Kidney (tissue), 14 donors: ENCODE results near the gene FHAD1. TPM values are rescaled to one million over a fixed set of nuclear protein-coding genes. Genes with fewer than 3 reads are reported as not detected.

ENCODE experiments used
- DNase-seq, 5 donors: peaks; one replicate each; pipeline ENCODE4 v3.0.0-alpha.2; 2013 to 2020
- FAIRE-seq: peaks from 2 replicates; lab custom pipeline; 2012; peaks lifted over from hg19 to GRCh38; lab: Jason Lieb, UNC
- H3K27ac ChIP-seq, 2 donors: one replicate each; pipeline ENCODE4 v1.7.0; 2013; ENCODE audit warnings: low read depth in 2 of 2, low read length in 2 of 2, inconsistent platforms in 1 of 2
- H3K27me3 ChIP-seq: one replicate; pipeline ENCODE4 v1.7.1; 2013; ENCODE audit warnings: low read length, inconsistent platforms; ENCODE audit not compliant: control insufficient read depth, insufficient read depth
- H3K36me3 ChIP-seq, 3 donors: one replicate each; pipeline versions ENCODE4 v1.7.0 to v1.7.1; 2013; ENCODE audit warnings: low read length in 3 of 3, control low read depth in 1 of 3, inconsistent platforms in 1 of 3; ENCODE audit not compliant: insufficient read depth in 3 of 3, control insufficient read depth in 2 of 3
- H3K4me1 ChIP-seq, 3 donors: one replicate each; pipeline versions ENCODE4 v1.7.0 to v1.7.1; 2013; ENCODE audit warnings: low read length in 3 of 3, inconsistent platforms in 1 of 3, low read depth in 1 of 3; ENCODE audit not compliant: control insufficient read depth in 2 of 3, insufficient read depth in 2 of 3
- H3K4me3 ChIP-seq, 3 donors: one replicate each; pipeline versions ENCODE4 v1.7.0 to v1.8.1; 2013; ENCODE audit warnings: low read length in 3 of 3, control low read depth in 1 of 3, inconsistent platforms in 1 of 3
- H3K9ac ChIP-seq, 3 donors: one replicate each; pipeline versions ENCODE4 v1.7.0 to v1.7.1; 2013; ENCODE audit warnings: low read length in 3 of 3, control low read depth in 1 of 3, inconsistent platforms in 1 of 3
- H3K9me3 ChIP-seq, 3 donors: one replicate each; pipeline versions ENCODE4 v1.7.0 to v1.7.1; 2013; ENCODE audit warnings: low read length in 3 of 3, control low read depth in 1 of 3, inconsistent platforms in 1 of 3; ENCODE audit not compliant: control insufficient read depth in 2 of 3, insufficient read depth in 1 of 3
- intact Hi-C: fragments of 100-400 bp; cut with DNase I; formaldehyde crosslinking; loops from one replicate; pipeline ENCODE4 v1.11.1; 2022
- polyA plus RNA-seq: library from polyadenylated mRNA; stranded (reverse); fragments of 350-450 nt; fragmentation: Illumina TruSeq; extraction: RNeasy Lipid Tissue Mini Kit (QIAGEN cat#74804); gene quantifications from one replicate; pipeline ENCODE4 v1.2.3, GENCODE V29; 2014; ENCODE audit warnings: low read depth, low replicate concordance; ENCODE audit not compliant: insufficient read depth
- total RNA-seq: library from RNA; stranded (reverse); fragmentation: NEBNext Ultra II Directional; extraction: Animal tissue kit (Norgen Biotek cat#: 25700); gene quantifications from one replicate; pipeline ENCODE4 v1.2.1, GENCODE V29; 2021
- TF ChIP-seq, protein P1 (sequence below): IDR thresholded peaks from 3 replicates; pipeline ENCODE4 v1.5.1; 2012; ENCODE audit warnings: mild to moderate bottlenecking, moderate library complexity, borderline replicate concordance; ENCODE audit not compliant: insufficient read depth; ENCODE audit errors: extremely low read depth
- donor health status: control.
- donor health status: control.
- donor health status: control.
- donor health status: control.
- donor health status: control.
- donor health status: DM: yes; HTN: yes; CAD: no.
- donor health status: Normal renal cell carcinoma (clear cell type).

The FHAD1 gene
- total and polyA plus RNA-seq, 2 donors from 2014 or later = 0.84 to 4.2 TPM

- Histone ChIP-seq H3K27ac (no peak overlapping the region), H3K36me3 (no peaks in the 10 kb centered on the region), H3K4me1 (peaks cover 0 to 2% (median 0%) of the 10 kb centered on the region in 3 donors), H3K9me3 (no peaks in the 10 kb centered on the region), H3K4me3 (no peak overlapping the region), H3K27me3 (no peaks in the 10 kb centered on the region), H3K9ac (no peak overlapping the region)
- TF ChIP-seq, protein P1, sequence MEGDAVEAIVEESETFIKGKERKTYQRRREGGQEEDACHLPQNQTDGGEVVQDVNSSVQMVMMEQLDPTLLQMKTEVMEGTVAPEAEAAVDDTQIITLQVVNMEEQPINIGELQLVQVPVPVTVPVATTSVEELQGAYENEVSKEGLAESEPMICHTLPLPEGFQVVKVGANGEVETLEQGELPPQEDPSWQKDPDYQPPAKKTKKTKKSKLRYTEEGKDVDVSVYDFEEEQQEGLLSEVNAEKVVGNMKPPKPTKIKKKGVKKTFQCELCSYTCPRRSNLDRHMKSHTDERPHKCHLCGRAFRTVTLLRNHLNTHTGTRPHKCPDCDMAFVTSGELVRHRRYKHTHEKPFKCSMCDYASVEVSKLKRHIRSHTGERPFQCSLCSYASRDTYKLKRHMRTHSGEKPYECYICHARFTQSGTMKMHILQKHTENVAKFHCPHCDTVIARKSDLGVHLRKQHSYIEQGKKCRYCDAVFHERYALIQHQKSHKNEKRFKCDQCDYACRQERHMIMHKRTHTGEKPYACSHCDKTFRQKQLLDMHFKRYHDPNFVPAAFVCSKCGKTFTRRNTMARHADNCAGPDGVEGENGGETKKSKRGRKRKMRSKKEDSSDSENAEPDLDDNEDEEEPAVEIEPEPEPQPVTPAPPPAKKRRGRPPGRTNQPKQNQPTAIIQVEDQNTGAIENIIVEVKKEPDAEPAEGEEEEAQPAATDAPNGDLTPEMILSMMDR = no peak
- FAIRE-seq (no peak), DNase-seq (peak in 1 of 5 donors; percentile 28)
- intact Hi-C loops = no loop called here
These were observed 3.6 kb upstream of the FHAD1 start for GRCh38 chr1:15243275-15244043.

GRCh38 chr1:15244813-15245212, 2.2 kb upstream of the FHAD1 start:
- peaks cover 0 to 2% (median 0%) of the 10 kb centered on the region in 3 donors for H3K4me1 ChIP-seq
- no peaks in the 10 kb centered on the region for H3K36me3 ChIP-seq
- TF ChIP-seq, protein P1 = no peak
- no peak overlapping the region for H3K27ac ChIP-seq
- intact Hi-C loops = no loop called here
- H3K9me3 ChIP-seq = no peaks in the 10 kb centered on the region
- H3K9ac ChIP-seq = no peak overlapping the region
- no peaks in the 10 kb centered on the region for H3K27me3 ChIP-seq
- no peak overlapping the region for H3K4me3 ChIP-seq
- DNase-seq = no peak
- FAIRE-seq = no peak

DNA sequence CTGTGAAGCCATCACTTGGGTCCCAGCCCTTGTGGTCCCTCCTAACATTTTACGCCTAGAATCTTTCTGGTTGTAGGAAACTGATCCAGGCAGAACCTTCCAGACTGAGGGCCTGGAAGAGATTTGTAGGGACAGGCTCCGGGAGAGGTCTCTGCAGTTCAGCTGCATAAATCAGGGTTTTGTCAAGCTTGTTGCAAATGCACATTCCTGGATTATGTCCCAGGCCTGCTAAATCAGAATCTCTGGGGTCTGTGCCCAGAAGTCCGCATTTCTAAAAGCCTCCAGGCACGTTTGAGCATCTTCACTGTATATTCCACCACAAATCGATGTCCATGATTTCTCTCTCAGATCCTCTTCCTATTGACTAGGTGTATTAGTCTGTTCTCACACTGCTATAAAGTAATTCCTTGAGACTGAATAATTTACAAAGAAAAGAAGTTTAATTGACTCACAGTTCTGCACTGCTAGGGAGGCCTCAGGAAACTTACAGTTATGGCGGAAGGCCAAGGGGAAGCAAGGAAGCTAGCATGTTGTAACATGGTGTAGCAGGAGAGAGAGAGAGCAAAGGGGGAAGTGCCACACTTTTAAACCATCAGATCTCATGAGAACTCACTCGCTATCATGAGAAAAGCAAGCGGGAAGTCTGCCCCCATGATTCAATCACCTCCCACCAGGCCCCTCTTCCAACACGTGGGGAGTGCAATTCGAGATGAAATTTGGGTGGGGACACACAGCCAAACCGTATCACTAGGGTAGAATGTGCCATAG, 1.2 kb upstream of the FHAD1 start:
- Histone ChIP-seq H3K9ac (no peak overlapping the region), H3K9me3 (no peaks in the 10 kb centered on the region), H3K4me3 (no peak overlapping the region), H3K27ac (no peak overlapping the region), H3K27me3 (no peaks in the 10 kb centered on the region), H3K36me3 (no peaks in the 10 kb centered on the region), H3K4me1 (peaks cover 0 to 2% (median 0%) of the 10 kb centered on the region in 3 donors)
- FAIRE-seq = no peak
- intact Hi-C loops = no loop called here
- TF ChIP-seq, protein P1 = no peak
- peak in 2 of 5 donors; percentile 28 to 77 for DNase-seq
